A673 (cell line): ENCODE measurements around the gene CFAP100. TPM values are rescaled to one million over a fixed set of nuclear protein-coding genes. Genes with fewer than 3 reads are reported as not detected.

Source experiments
- BruUV-seq: library from RNA; stranded (reverse); fragments of 400-500 nt; replicated peaks from 2 replicates; lab custom pipeline; 2021; lab: Mats Ljungman, UMichigan
- CTCF ChIA-PET: fragments of 300-600 bp; sonication (Branson Sonifier 250); formaldehyde crosslinking; loops from one replicate; lab custom pipeline; 2022; ENCODE audit warnings: antibody characterized with exemption; lab: Charles Lee
- POLR2A ChIA-PET: fragments of 300-600 bp; sonication (Branson Sonifier 250); formaldehyde crosslinking; loops from one replicate; lab custom pipeline; 2022; ENCODE audit warnings: antibody characterized with exemption; ENCODE audit not compliant: low non-redundant PET; lab: Charles Lee
- DNase-seq: peaks from one replicate; pipeline ENCODE4 v3.0.0-alpha.2; 2015; ENCODE audit warnings: low spot score
- H3K27ac ChIP-seq: fragments of 200-600 bp; sonication (generic); 2 replicates; pipeline ENCODE4 v1.5.1; 2016; ENCODE audit warnings: mixed run types, low read depth, mild to moderate bottlenecking, mixed read lengths, antibody characterized with exemption, low read length; ENCODE audit not compliant: poor library complexity, severe bottlenecking
- H3K27me3 ChIP-seq: fragments of 200-600 bp; sonication (generic); replicated peaks from 2 replicates; pipeline ENCODE4 v1.6.1; 2017; ENCODE audit warnings: mixed run types, low read depth, mild to moderate bottlenecking, mixed read lengths, antibody characterized with exemption, low read length; ENCODE audit not compliant: insufficient read depth, poor library complexity
- H3K36me3 ChIP-seq: fragments of 200-600 bp; sonication (generic); 2 replicates; pipeline ENCODE4 v1.6.1; 2016; ENCODE audit warnings: mixed run types, mild to moderate bottlenecking, mixed read lengths, antibody characterized with exemption, low read length; ENCODE audit not compliant: insufficient read depth, poor library complexity, severe bottlenecking
- H3K4me1 ChIP-seq: fragments of 200-600 bp; sonication (generic); 2 replicates; pipeline ENCODE4 v1.6.1; 2017; ENCODE audit warnings: mixed run types, mild to moderate bottlenecking, mixed read lengths, antibody characterized with exemption, low read length; ENCODE audit not compliant: insufficient read depth, poor library complexity, severe bottlenecking
- H3K4me3 ChIP-seq: fragments of 200-600 bp; sonication (generic); 2 replicates; pipeline ENCODE4 v1.5.1; 2016; ENCODE audit warnings: low read depth, mixed run types, mild to moderate bottlenecking, mixed read lengths, low read length; ENCODE audit not compliant: poor library complexity, severe bottlenecking
- H3K9me3 ChIP-seq: fragments of 200-600 bp; sonication (generic); 2 replicates; pipeline ENCODE4 v1.6.1; 2016; ENCODE audit warnings: mixed run types, low read depth, mild to moderate bottlenecking, mixed read lengths, antibody characterized with exemption, low read length; ENCODE audit not compliant: poor library complexity, severe bottlenecking
- EZH2 ChIP-seq: fragments of 200-600 bp; sonication (generic); IDR thresholded peaks from 2 replicates; pipeline ENCODE4 v1.6.1; 2017; ENCODE audit warnings: borderline replicate concordance, low read depth, mild to moderate bottlenecking, mixed read lengths, antibody characterized with exemption, low read length; ENCODE audit not compliant: poor library complexity, severe bottlenecking
- intact Hi-C: fragments of 100-400 bp; cut with micrococcal nuclease; formaldehyde crosslinking; loops from one replicate; pipeline ENCODE4 v1.10.0; 2022; ENCODE audit not compliant: unreplicated experiment
- total RNA-seq: library from RNA; stranded (reverse); gene quantifications from 2 replicates; pipeline ENCODE4 v1.2.3, GENCODE V29; 2021
- TF ChIP-seq, protein P1 (sequence below): fragments of 300-800, 200-600 bp; sonication (generic); conservative IDR thresholded peaks from 2 replicates; pipeline ENCODE4 v1.5.1; 2017; ENCODE audit warnings: low read depth, mild to moderate bottlenecking, antibody characterized with exemption, low read length, moderate library complexity, mixed read lengths

CFAP100 gene
- total RNA-seq, 1 experiment from 2014 or later: not detected

GRCh38 chr3:126392246-126392645, 2.5 kb upstream of the CFAP100 start:
- ChIA-PET CTCF (interaction anchor here (0.7 kb wide), 1 partner anchor 135 kb away, joined by 3 read pairs; no protein-coding TSS in a partner anchor), POLR2A (no interaction called here)
- Histone ChIP-seq H3K4me1 (peaks cover 11% of the 10 kb centered on the region), H3K36me3 (no peaks in the 10 kb centered on the region), H3K9me3 (no peaks in the 10 kb centered on the region), H3K27me3 (no peaks in the 10 kb centered on the region), H3K27ac (no peak overlapping the region), H3K4me3 (no peak overlapping the region)
- no peak for TF ChIP-seq EZH2
- TF ChIP-seq, protein P1, sequence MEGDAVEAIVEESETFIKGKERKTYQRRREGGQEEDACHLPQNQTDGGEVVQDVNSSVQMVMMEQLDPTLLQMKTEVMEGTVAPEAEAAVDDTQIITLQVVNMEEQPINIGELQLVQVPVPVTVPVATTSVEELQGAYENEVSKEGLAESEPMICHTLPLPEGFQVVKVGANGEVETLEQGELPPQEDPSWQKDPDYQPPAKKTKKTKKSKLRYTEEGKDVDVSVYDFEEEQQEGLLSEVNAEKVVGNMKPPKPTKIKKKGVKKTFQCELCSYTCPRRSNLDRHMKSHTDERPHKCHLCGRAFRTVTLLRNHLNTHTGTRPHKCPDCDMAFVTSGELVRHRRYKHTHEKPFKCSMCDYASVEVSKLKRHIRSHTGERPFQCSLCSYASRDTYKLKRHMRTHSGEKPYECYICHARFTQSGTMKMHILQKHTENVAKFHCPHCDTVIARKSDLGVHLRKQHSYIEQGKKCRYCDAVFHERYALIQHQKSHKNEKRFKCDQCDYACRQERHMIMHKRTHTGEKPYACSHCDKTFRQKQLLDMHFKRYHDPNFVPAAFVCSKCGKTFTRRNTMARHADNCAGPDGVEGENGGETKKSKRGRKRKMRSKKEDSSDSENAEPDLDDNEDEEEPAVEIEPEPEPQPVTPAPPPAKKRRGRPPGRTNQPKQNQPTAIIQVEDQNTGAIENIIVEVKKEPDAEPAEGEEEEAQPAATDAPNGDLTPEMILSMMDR: no peak
- DNase-seq: no peak
- intact Hi-C loops: no loop called here
- BruUV-seq: no TSS peak

- Histone ChIP-seq H3K27ac (no peak overlapping the region), H3K36me3 (no peaks in the 10 kb centered on the region), H3K4me3 (no peak overlapping the region), H3K9me3 (no peaks in the 10 kb centered on the region), H3K4me1 (peaks cover 11% of the 10 kb centered on the region), H3K27me3 (no peaks in the 10 kb centered on the region)
- BruUV-seq: no TSS peak
- CTCF ChIA-PET: no interaction called here
- intact Hi-C loops: no loop called here
- no peak for DNase-seq
- no peak for TF ChIP-seq EZH2
- TF ChIP-seq, protein P1: no peak
- POLR2A ChIA-PET: interaction anchor here (0.7 kb wide), 1 partner anchor 415 kb away, joined by 3 read pairs; no protein-coding TSS in a partner anchor
Observed at GRCh38 chr3:126393563-126393962, 1.1 kb upstream of the CFAP100 start.

GRCh38 chr3:126394977-126395321, 240 bp downstream of the CFAP100 start:
- CTCF ChIA-PET: interaction anchor here (0.6 kb wide), 1 partner anchor 36 kb away, joined by 3 read pairs; no protein-coding TSS in a partner anchor
- Histone ChIP-seq H3K4me3 (no peak overlapping the region), H3K4me1 (no peaks in the 10 kb centered on the region), H3K27ac (no peak overlapping the region), H3K9me3 (no peaks in the 10 kb centered on the region), H3K27me3 (no peaks in the 10 kb centered on the region), H3K36me3 (no peaks in the 10 kb centered on the region)
- no peak for DNase-seq
- no TSS peak for BruUV-seq
- intact Hi-C loops: no loop called here
- POLR2A ChIA-PET: interaction anchor here (0.6 kb wide), 1 partner anchor 142 kb away, joined by 3 read pairs; no protein-coding TSS in a partner anchor
- TF ChIP-seq, protein P1: no peak
- no peak for TF ChIP-seq EZH2
